ENCODE results near the gene LRRC14B. TPM values are rescaled to one million over a fixed set of nuclear protein-coding genes. Genes with fewer than 3 reads are reported as not detected.

Gene LRRC14B
- 4.1 TPM for total RNA-seq

DNA sequence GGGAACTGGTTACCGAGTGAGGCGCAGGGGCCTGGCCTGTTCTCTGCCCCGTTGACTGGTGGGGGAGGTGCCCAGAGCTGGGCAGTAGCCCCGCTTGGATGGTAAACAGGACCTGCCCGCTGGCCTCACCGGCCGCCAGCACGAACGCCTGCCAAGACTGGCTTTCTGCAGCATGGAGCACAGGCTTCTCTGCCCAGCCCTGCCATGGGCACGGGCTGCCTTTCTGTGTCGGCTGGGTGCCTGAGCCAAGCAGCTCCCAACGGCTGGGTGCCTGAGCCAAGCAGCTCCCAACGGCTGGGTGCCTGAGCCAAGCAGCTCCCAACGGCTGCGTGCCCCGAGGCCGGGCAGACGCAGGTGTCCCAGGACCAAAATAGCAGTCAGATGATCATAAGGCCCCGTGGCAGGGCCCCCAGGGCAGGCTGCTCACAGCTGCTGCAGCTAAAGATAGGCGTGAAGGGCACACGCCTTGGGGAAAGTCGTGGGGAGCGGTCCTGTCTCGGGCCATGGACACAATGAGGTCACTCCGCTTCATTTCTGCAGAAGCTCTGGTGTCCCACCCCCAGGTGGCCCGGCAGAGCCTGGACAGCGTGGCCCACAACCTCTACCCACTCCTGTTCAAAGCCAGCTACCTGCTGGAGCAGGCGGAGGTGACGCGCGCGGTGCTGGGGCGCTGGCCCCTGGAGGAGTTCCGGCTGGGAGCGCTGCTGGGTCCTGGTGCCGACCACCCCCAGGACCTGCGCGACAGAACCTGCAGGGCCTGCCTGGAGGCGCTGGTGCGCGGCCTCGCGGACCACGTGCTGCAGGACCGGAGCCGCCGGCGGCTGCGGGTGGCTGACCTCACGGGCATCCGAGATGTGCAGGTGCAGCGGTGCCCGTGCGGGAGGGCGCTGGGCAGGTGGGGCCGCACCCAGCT lies at the start of gene LRRC14B:
Gene LRRC14B (plus strand): TSS at position 460 of the 913 bp plus-strand sequence. CDS start 44 bp downstream, at position 504.

DNA sequence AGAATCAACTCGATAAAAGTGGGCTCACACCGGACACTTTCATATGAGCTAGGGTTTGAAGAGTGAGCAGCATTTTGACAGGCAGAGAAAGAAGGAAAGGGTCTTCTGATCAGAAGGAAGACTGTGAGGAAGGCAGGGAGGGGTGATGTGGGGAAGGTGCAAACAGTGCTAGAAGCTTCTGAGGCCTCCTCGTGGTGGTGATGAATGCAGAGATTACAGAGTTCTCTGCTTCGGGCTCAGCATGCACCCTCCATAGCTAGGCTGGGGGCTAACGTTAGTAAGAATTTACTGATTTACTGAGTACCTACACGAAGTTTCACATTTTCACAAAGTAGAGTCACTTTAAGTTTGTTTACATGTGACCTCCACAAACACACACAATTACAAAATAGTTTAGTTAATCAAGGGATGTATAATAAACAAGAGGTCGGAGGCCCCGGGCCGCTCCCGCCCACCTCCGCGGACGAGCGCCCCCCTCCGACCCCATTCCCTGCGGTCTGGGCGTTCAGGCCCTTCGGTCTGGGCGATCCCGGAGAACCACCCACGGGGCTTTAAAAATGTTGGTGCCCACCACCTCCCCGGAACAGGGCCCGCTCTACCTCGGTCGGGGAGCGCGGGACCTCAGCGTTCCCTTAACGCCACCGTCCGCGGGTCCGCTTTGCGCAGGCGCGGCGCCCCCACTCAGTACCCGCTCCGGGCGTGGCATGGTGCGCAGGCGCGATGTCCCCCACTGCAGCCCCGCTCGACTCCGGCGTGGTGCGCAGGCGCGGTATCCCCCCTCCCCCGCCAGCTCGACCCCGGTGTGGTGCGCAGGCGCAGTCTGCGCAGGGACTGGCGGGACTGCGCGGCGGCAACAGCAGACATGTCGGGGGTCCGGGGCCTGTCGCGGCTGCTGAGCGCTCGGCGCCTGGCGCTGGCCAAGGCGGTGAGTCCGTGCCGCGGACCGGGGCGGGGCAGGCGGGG lies 26.5 kb downstream of the LRRC14B start, which contains the start of the genes CCDC127 and SDHA:
Gene CCDC127 (minus strand): TSS at position 660 of the 963 bp plus-strand sequence. CDS start 1,304 bp downstream, outside the sequence.
Gene SDHA (plus strand): TSS at position 827 of the 963 bp plus-strand sequence. CDS start 36 bp downstream, at position 863.

Other genes with a start within 250 kb of the LRRC14B start
- 10.1 TPM for gene PLEKHG4B, start 99.3 kb upstream of the LRRC14B start, total RNA-seq
- 8.2 TPM for gene CCDC127, start 26.7 kb downstream of the LRRC14B start, total RNA-seq
- 115 TPM for gene SDHA, start 26.8 kb downstream of the LRRC14B start, total RNA-seq
- 74.2 TPM for gene PDCD6, start 80.2 kb downstream of the LRRC14B start, total RNA-seq
- gene AHRR, start 130.2 kb downstream of the LRRC14B start, total RNA-seq, result 11.5 TPM